IMR-90 (cell line): ENCODE results near the gene KIF4B. TPM values are rescaled to one million over a fixed set of nuclear protein-coding genes. Genes with fewer than 3 reads are reported as not detected.

ENCODE experiments used
- ATAC-seq: fragments of 200-7000 bp; cut with Tn5 transposase; 2 replicates; pipeline ENCODE4 v1.9.1; 2020; ENCODE audit warnings: low read depth, mild to moderate bottlenecking, moderate library complexity
- BruUV-seq: library from RNA; stranded (reverse); fragments of 400-500 nt; replicated peaks from 2 replicates; lab custom pipeline; 2021; lab: Mats Ljungman, UMichigan
- CTCF ChIA-PET: fragments of 300-600 bp; formaldehyde crosslinking; extraction: SDS; loops from one replicate; lab custom pipeline; 2021; ENCODE audit warnings: antibody characterized with exemption; lab: Yijun Ruan, JAX
- POLR2A ChIA-PET: fragments of 300-600 bp; sonication (Branson Sonifier 250); formaldehyde crosslinking; loops from one replicate; lab custom pipeline; 2022; ENCODE audit warnings: antibody characterized with exemption; ENCODE audit not compliant: unreplicated experiment; lab: Charles Lee
- DNase-seq: peaks from one replicate; pipeline ENCODE4 v3.0.0; 2013
- H2AFZ ChIP-seq: replicated peaks from 2 replicates; pipeline ENCODE3; 2013; ENCODE audit warnings: low read length, mild to moderate bottlenecking; ENCODE audit not compliant: poor library complexity
- H2AK5ac ChIP-seq: 2 replicates; pipeline ENCODE4 v1.6.1; 2013; ENCODE audit warnings: low read depth, low read length, inconsistent platforms
- H2AK9ac ChIP-seq: replicated peaks from 2 replicates; pipeline ENCODE3; 2013; ENCODE audit warnings: mild to moderate bottlenecking, low read depth, low read length, moderate library complexity; ENCODE audit not compliant: poor library complexity
- H2BK120ac ChIP-seq: 2 replicates; pipeline ENCODE4 v1.6.1; 2013; ENCODE audit warnings: low read depth, low read length, inconsistent platforms
- H2BK15ac ChIP-seq: 3 replicates; pipeline ENCODE4 v1.6.1; 2013; ENCODE audit warnings: low read depth, low read length, inconsistent platforms
- H2BK20ac ChIP-seq: 2 replicates; pipeline ENCODE4 v1.6.1; 2013; ENCODE audit warnings: low read depth, mild to moderate bottlenecking, inconsistent platforms, low read length, moderate library complexity
- H2BK5ac ChIP-seq: 2 replicates; pipeline ENCODE4 v1.6.1; 2013; ENCODE audit warnings: mild to moderate bottlenecking, low read depth, low read length, inconsistent platforms; ENCODE audit not compliant: poor library complexity, severe bottlenecking
- H3K14ac ChIP-seq: replicated peaks from 2 replicates; pipeline ENCODE4 v1.6.1; 2013; ENCODE audit warnings: low read depth, low read length, inconsistent platforms
- H3K18ac ChIP-seq: 2 replicates; pipeline ENCODE4 v1.6.1; 2013; ENCODE audit warnings: low read depth, low read length, control low read depth
- H3K23ac ChIP-seq: 2 replicates; pipeline ENCODE4 v1.6.1; 2013; ENCODE audit warnings: low read depth, low read length, inconsistent platforms
- H3K27ac ChIP-seq: 2 replicates; pipeline ENCODE4 v1.5.1; 2013; ENCODE audit warnings: mild to moderate bottlenecking, control low read depth, low read length; ENCODE audit not compliant: insufficient read depth
- H3K27me3 ChIP-seq: 2 replicates; pipeline ENCODE4 v1.6.1; 2013; ENCODE audit warnings: low read length; ENCODE audit not compliant: control insufficient read depth, insufficient read depth
- H3K36me3 ChIP-seq: 2 replicates; pipeline ENCODE4 v1.6.1; 2013; ENCODE audit warnings: low read length, mixed read lengths; ENCODE audit not compliant: control insufficient read depth, insufficient read depth
- H3K4ac ChIP-seq: 2 replicates; pipeline ENCODE4 v1.6.1; 2013; ENCODE audit warnings: low read depth, low read length, inconsistent platforms
- H3K4me1 ChIP-seq: 2 replicates; pipeline ENCODE4 v1.6.1; 2013; ENCODE audit warnings: low read length, mixed read lengths; ENCODE audit not compliant: control insufficient read depth, insufficient read depth
- H3K4me2 ChIP-seq: 2 replicates; pipeline ENCODE4 v1.6.1; 2013; ENCODE audit warnings: low read depth, mild to moderate bottlenecking, control low read depth, low read length, moderate library complexity
- H3K4me3 ChIP-seq: 2 replicates; pipeline ENCODE4 v1.5.1; 2013; ENCODE audit warnings: low read depth, mild to moderate bottlenecking, control low read depth, low read length, moderate library complexity; ENCODE audit not compliant: insufficient read depth
- H3K56ac ChIP-seq: 2 replicates; pipeline ENCODE4 v1.6.1; 2013; ENCODE audit warnings: low read length, inconsistent platforms; ENCODE audit not compliant: insufficient read depth; ENCODE audit errors: extremely low read depth
- H3K79me1 ChIP-seq, 2 experiments: 2 replicates each; pipeline ENCODE4 v1.6.1; 2013; ENCODE audit warnings: low read length in 2 of 2, inconsistent platforms in 1 of 2, low read depth in 1 of 2
- H3K9ac ChIP-seq: 2 replicates; pipeline ENCODE4 v1.6.1; 2013; ENCODE audit warnings: low read depth, low read length, control low read depth
- H3K9me1 ChIP-seq: 2 replicates; pipeline ENCODE4 v1.6.1; 2013; ENCODE audit warnings: low read length, inconsistent platforms; ENCODE audit not compliant: insufficient read depth
- H3K9me3 ChIP-seq: 2 replicates; pipeline ENCODE4 v1.6.1; 2013; ENCODE audit warnings: low read length; ENCODE audit not compliant: control insufficient read depth, insufficient read depth
- H4K20me1 ChIP-seq: 2 replicates; pipeline ENCODE4 v1.6.1; 2013; ENCODE audit warnings: low read length, inconsistent platforms; ENCODE audit not compliant: insufficient read depth
- H4K5ac ChIP-seq: 2 replicates; pipeline ENCODE4 v1.6.1; 2013; ENCODE audit warnings: mild to moderate bottlenecking, low read depth, low read length, control low read depth
- H4K8ac ChIP-seq, 2 experiments: 2 replicates each; pipeline ENCODE4 v1.6.1; 2013; ENCODE audit warnings: low read depth in 2 of 2, low read length in 2 of 2, control low read depth in 1 of 2, inconsistent platforms in 1 of 2
- H4K91ac ChIP-seq: 2 replicates; pipeline ENCODE4 v1.6.1; 2013; ENCODE audit warnings: low read depth, low read length, inconsistent platforms; ENCODE audit not compliant: insufficient read depth
- BHLHE40 ChIP-seq: fragments of 150-350 bp; IDR thresholded peaks from 2 replicates; pipeline ENCODE4 v1.6.1; 2016; ENCODE audit warnings: mild to moderate bottlenecking, low read depth, low read length
- CEBPB ChIP-seq: IDR thresholded peaks from 2 replicates; pipeline ENCODE4 v1.6.1; 2012; ENCODE audit warnings: low read depth, low read length, improper control_type of control experiment
- CHD1 ChIP-seq: IDR thresholded peaks from 2 replicates; pipeline ENCODE4 v1.6.1; 2012; ENCODE audit warnings: low read depth, low read length, improper control_type of control experiment
- FOS ChIP-seq: fragments of 150-350 bp; IDR thresholded peaks from 2 replicates; pipeline ENCODE4 v1.6.1; 2016; ENCODE audit warnings: low read depth, low read length
- MAFK ChIP-seq: IDR thresholded peaks from 2 replicates; pipeline ENCODE4 v1.6.1; 2012; ENCODE audit warnings: low read depth, low read length, improper control_type of control experiment
- MAZ ChIP-seq: IDR thresholded peaks from 2 replicates; pipeline ENCODE4 v1.6.1; 2012; ENCODE audit warnings: low read depth, mild to moderate bottlenecking, low read length, improper control_type of control experiment, moderate library complexity, borderline replicate concordance
- MXI1 ChIP-seq: IDR thresholded peaks from 2 replicates; pipeline ENCODE4 v1.6.1; 2012; ENCODE audit warnings: low read depth, mild to moderate bottlenecking, low read length, moderate library complexity, borderline replicate concordance
- NFE2L2 ChIP-seq: fragments of 150-350 bp; IDR thresholded peaks from 2 replicates; pipeline ENCODE4 v1.6.1; 2016; ENCODE audit warnings: low read depth, mild to moderate bottlenecking, low read length
- POLR2A ChIP-seq: IDR thresholded peaks from 2 replicates; pipeline ENCODE4 v1.6.1; 2012; ENCODE audit warnings: mild to moderate bottlenecking, low read depth, low read length
- RAD21 ChIP-seq: IDR thresholded peaks from 2 replicates; pipeline ENCODE4 v1.6.1; 2012; ENCODE audit warnings: low read length, improper control_type of control experiment
- RCOR1 ChIP-seq: IDR thresholded peaks from 2 replicates; pipeline ENCODE4 v1.6.1; 2012; ENCODE audit warnings: mild to moderate bottlenecking, low read length, improper control_type of control experiment; ENCODE audit not compliant: insufficient replicate concordance
- RFX5 ChIP-seq: IDR thresholded peaks from 2 replicates; pipeline ENCODE4 v1.8.0; 2012; ENCODE audit warnings: low read depth, mild to moderate bottlenecking, low read length, moderate library complexity
- SMC3 ChIP-seq: fragments of 150-350 bp; IDR thresholded peaks from 2 replicates; pipeline ENCODE4 v1.6.1; 2016; ENCODE audit warnings: low read depth, mild to moderate bottlenecking, antibody characterized with exemption, low read length, moderate library complexity
- WGBS, 2 experiments: methylation state at CpG; one replicate each; pipeline versions ENCODE4 v1.1.5 to v1.1.7; 2013; ENCODE audit warnings: missing lambda C conversion rate in 2 of 2; ENCODE audit not compliant: insufficient read length in 1 of 2; ENCODE audit errors: extremely low coverage in 2 of 2; 5-methylcytosine and 5-hydroxymethylcytosine counted together
- dilution Hi-C: fragments of 300-500 bp; cut with HindIII; formaldehyde crosslinking; loops from one replicate; pipeline ENCODE4 v1.14.3; 2018; ENCODE audit warnings: low sequenced_read_pairs; ENCODE audit not compliant: unreplicated experiment
- in situ Hi-C: fragments of 300-500 bp; cut with MboI; formaldehyde crosslinking; loops from 3 replicates; pipeline ENCODE4 v1.14.3; 2019; ENCODE audit warnings: low sequenced_read_pairs, inconsistent platforms, mixed read lengths
- intact Hi-C: fragments of 100-400 bp; cut with micrococcal nuclease; formaldehyde crosslinking; loops from 2 replicates; pipeline ENCODE4 v1.10.0; 2022
- polyA plus RNA-seq, 3 experiments: library from polyadenylated mRNA; depleted of rRNA; stranded (reverse); fragments of >200 nt; gene quantifications; 2 replicates each; pipeline ENCODE4 v1.2.3, GENCODE V29; 2012; ENCODE audit warnings: low replicate concordance in 1 of 3
- total RNA-seq: library from RNA; depleted of rRNA; stranded (reverse); fragments of >200 nt; gene quantifications from 2 replicates; pipeline ENCODE4 v1.2.3, GENCODE V29; 2012
- TF ChIP-seq, protein P1 (sequence below): fragments of 150-350 bp; IDR thresholded peaks from 2 replicates; pipeline ENCODE4 v1.6.1; 2017; ENCODE audit warnings: mild to moderate bottlenecking, antibody characterized with exemption, low read length, low read depth
- TF ChIP-seq, protein P2 (sequence below): conservative IDR thresholded peaks from 2 replicates; pipeline ENCODE4 v1.5.1; 2012; ENCODE audit warnings: mild to moderate bottlenecking, low read depth, low read length, improper control_type of control experiment
- TF ChIP-seq, protein P3 (sequence below): fragments of 150-350 bp; IDR thresholded peaks from 2 replicates; pipeline ENCODE4 v1.6.1; 2016; ENCODE audit warnings: low read depth, mild to moderate bottlenecking, low read length, moderate library complexity, borderline replicate concordance

Gene KIF4B
- total and polyA plus RNA-seq, 2 of the 4 experiments (the other 2 are of a cell fraction), result under 0.01 to 0.03 TPM

DNA sequence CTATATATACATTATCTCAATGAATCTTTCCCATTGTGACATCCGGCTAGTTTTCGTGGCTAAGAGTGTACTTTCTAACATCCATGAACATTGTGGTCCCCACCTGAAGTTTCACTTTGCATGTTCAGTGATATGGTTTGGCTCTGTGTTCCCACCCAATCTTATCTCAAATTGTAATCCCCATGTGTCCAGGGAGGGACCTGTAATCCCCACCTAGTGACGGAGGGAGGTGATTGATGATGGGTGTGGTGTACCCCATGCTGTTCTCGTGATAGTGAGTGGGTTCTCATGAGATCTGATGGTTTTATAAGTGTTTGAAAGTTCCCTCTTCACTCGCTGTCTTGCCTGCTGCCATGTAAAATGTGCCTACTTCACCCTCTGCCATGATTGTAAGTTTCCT, 44.6 kb upstream of the KIF4B start:
- Histone ChIP-seq H2BK15ac (no peak overlapping the region), H4K20me1 (no peaks in the 10 kb centered on the region), H2AK9ac (no peak overlapping the region), H3K4me1 (peaks cover 1% of the 10 kb centered on the region; the same call in 1 of the 2 replicates), H3K27me3 (no peaks in the 10 kb centered on the region), H2BK120ac (no peak overlapping the region), H4K8ac (no peak overlapping the region), H3K18ac (no peak overlapping the region), H3K4me3 (no peak overlapping the region), H4K5ac (no peak overlapping the region), H2AK5ac (no peak overlapping the region), H3K9me3 (no peaks in the 10 kb centered on the region), H3K4ac (no peak overlapping the region), H4K91ac (no peak overlapping the region), H3K23ac (no peak overlapping the region), H2BK5ac (no peak overlapping the region), H3K27ac (no peak overlapping the region), H3K9me1 (no peaks in the 10 kb centered on the region), H3K56ac (no peak overlapping the region), H3K36me3 (peaks cover 4% of the 10 kb centered on the region), H3K79me1 (peaks cover 6 to 10% of the 10 kb centered on the region in 2 experiments; a peak in 2 of 4 replicates), H3K9ac (no peak overlapping the region), H2AFZ (no peak overlapping the region), H3K4me2 (no peak overlapping the region), H2BK20ac (no peak overlapping the region), H3K14ac (no peak overlapping the region)
- BruUV-seq, result no TSS peak
- DNase-seq, result no peak
- dilution Hi-C loops, result no loop called here
- TF ChIP-seq CEBPB (no peak), SMC3 (no peak), BHLHE40 (no peak), RAD21 (no peak), MAFK (no peak), RCOR1 (no peak), CHD1 (no peak), MXI1 (no peak), POLR2A (no peak), MAZ (no peak), NFE2L2 (no peak), FOS (no peak), RFX5 (no peak)
- TF ChIP-seq, protein P1, sequence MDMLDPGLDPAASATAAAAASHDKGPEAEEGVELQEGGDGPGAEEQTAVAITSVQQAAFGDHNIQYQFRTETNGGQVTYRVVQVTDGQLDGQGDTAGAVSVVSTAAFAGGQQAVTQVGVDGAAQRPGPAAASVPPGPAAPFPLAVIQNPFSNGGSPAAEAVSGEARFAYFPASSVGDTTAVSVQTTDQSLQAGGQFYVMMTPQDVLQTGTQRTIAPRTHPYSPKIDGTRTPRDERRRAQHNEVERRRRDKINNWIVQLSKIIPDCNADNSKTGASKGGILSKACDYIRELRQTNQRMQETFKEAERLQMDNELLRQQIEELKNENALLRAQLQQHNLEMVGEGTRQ, result no peak
- TF ChIP-seq, protein P2, sequence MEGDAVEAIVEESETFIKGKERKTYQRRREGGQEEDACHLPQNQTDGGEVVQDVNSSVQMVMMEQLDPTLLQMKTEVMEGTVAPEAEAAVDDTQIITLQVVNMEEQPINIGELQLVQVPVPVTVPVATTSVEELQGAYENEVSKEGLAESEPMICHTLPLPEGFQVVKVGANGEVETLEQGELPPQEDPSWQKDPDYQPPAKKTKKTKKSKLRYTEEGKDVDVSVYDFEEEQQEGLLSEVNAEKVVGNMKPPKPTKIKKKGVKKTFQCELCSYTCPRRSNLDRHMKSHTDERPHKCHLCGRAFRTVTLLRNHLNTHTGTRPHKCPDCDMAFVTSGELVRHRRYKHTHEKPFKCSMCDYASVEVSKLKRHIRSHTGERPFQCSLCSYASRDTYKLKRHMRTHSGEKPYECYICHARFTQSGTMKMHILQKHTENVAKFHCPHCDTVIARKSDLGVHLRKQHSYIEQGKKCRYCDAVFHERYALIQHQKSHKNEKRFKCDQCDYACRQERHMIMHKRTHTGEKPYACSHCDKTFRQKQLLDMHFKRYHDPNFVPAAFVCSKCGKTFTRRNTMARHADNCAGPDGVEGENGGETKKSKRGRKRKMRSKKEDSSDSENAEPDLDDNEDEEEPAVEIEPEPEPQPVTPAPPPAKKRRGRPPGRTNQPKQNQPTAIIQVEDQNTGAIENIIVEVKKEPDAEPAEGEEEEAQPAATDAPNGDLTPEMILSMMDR, result no peak
- TF ChIP-seq, protein P3, sequence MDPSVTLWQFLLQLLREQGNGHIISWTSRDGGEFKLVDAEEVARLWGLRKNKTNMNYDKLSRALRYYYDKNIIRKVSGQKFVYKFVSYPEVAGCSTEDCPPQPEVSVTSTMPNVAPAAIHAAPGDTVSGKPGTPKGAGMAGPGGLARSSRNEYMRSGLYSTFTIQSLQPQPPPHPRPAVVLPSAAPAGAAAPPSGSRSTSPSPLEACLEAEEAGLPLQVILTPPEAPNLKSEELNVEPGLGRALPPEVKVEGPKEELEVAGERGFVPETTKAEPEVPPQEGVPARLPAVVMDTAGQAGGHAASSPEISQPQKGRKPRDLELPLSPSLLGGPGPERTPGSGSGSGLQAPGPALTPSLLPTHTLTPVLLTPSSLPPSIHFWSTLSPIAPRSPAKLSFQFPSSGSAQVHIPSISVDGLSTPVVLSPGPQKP, result no peak
- intact Hi-C loops, result no loop called here
- WGBS, 2 experiments, result no CpG with 5 or more reads among the region's 5 CpGs
- CTCF ChIA-PET, result interaction anchor here (1.1 to 1.4 kb wide), 2 partner anchors 10 to 1856 kb away, joined by 4 to 5 read pairs; no protein-coding TSS in a partner anchor
- in situ Hi-C loops, result no loop called here
- POLR2A ChIA-PET, result no interaction called here
- ATAC-seq, result no peak
